GM12878 (cell line): Measurements from ENCODE around the gene SEPSECS. TPM values are rescaled to one million over a fixed set of nuclear protein-coding genes. Genes with fewer than 3 reads are reported as not detected.

Experiments
- ATAC-seq: fragments of 200-7000 bp; cut with Tn5 transposase; 3 replicates; pipeline ENCODE4 v1.9.1; 2020; ENCODE audit warnings: mild to moderate bottlenecking, moderate library complexity
- BruUV-seq: library from RNA; stranded (reverse); fragments of 400-500 nt; replicated peaks from 2 replicates; lab custom pipeline; 2021; lab: Mats Ljungman, UMichigan
- CTCF ChIA-PET: fragments of 300-600 bp; sonication (Branson Sonifier 250); formaldehyde crosslinking; extraction: SDS; loops from one replicate; lab custom pipeline; 2021; ENCODE audit warnings: inconsistent platforms; lab: Yijun Ruan, JAX
- POLR2A ChIA-PET: fragments of 350-600 bp; formaldehyde crosslinking; extraction: SDS; loops from one replicate; lab custom pipeline; 2021; ENCODE audit warnings: inconsistent platforms; lab: Charles Lee
- RAD21 ChIA-PET: fragments of 300-600 bp; sonication (Branson Sonifier 250); formaldehyde crosslinking; loops from one replicate; lab custom pipeline; 2023; ENCODE audit warnings: antibody characterized with exemption; ENCODE audit not compliant: unreplicated experiment; lab: Charles Lee
- SMC1A ChIA-PET: fragments of 300-600 bp; sonication (Branson Sonifier 250); formaldehyde crosslinking; loops from one replicate; lab custom pipeline; 2023; ENCODE audit not compliant: unreplicated experiment, uncharacterized antibody; lab: Charles Lee
- DNase-seq: peaks from one replicate; pipeline ENCODE4 v3.0.0-alpha.2; 2011; ENCODE audit warnings: low read depth, low spot score
- FAIRE-seq: peaks from 3 replicates; lab custom pipeline; 2011; peaks lifted over from hg19 to GRCh38; lab: Jason Lieb, UNC
- H2AFZ ChIP-seq: 2 replicates; pipeline ENCODE4 v1.6.0; 2011; ENCODE audit warnings: low read depth, low read length, control low read depth; ENCODE audit not compliant: control insufficient read depth
- H3K27ac ChIP-seq: 2 replicates; pipeline ENCODE4 v1.5.1; 2011; ENCODE audit warnings: control low read depth; ENCODE audit not compliant: control insufficient read depth, insufficient read depth
- H3K27me3 ChIP-seq, 2 experiments: replicated peaks in 1 of 2; 2 replicates each; pipeline versions ENCODE4 v1.6.0 to v1.6.1; 2011; ENCODE audit warnings: low read length in 1 of 2; ENCODE audit not compliant: control insufficient read depth in 2 of 2, insufficient read depth in 2 of 2
- H3K36me3 ChIP-seq, 2 experiments: 2 replicates each; pipeline ENCODE4 v1.5.1; 2011; ENCODE audit warnings: low read length in 1 of 2; ENCODE audit not compliant: control insufficient read depth in 2 of 2, insufficient read depth in 2 of 2
- H3K4me1 ChIP-seq: 2 replicates; pipeline ENCODE4 v1.6.1; 2011; ENCODE audit warnings: mild to moderate bottlenecking, low read length, moderate library complexity, mixed read lengths; ENCODE audit not compliant: control insufficient read depth, insufficient read depth
- H3K4me2 ChIP-seq: 2 replicates; pipeline ENCODE4 v1.6.0; 2011; ENCODE audit warnings: control low read depth; ENCODE audit not compliant: control insufficient read depth, insufficient read depth
- H3K4me3 ChIP-seq: fragments of 200-600 bp; sonication (generic); 2 replicates; pipeline ENCODE4 v1.5.1; 2016
- H3K79me2 ChIP-seq: 2 replicates; pipeline ENCODE4 v1.6.0; 2011; ENCODE audit warnings: low read length; ENCODE audit not compliant: control insufficient read depth, insufficient read depth
- H3K9ac ChIP-seq: 2 replicates; pipeline ENCODE4 v1.8.0; 2011; ENCODE audit warnings: low read length, control low read depth, mixed read lengths; ENCODE audit not compliant: control insufficient read depth, insufficient read depth
- H3K9me3 ChIP-seq: replicated peaks from 3 replicates; pipeline ENCODE4 v1.5.1; 2011; ENCODE audit warnings: mild to moderate bottlenecking, low read length; ENCODE audit not compliant: control insufficient read depth, insufficient read depth
- H4K20me1 ChIP-seq: 2 replicates; pipeline ENCODE4 v1.6.0; 2011; ENCODE audit not compliant: control insufficient read depth, insufficient read depth
- CBFB ChIP-seq: IDR thresholded peaks from 2 replicates; pipeline ENCODE4 v1.6.1; 2016; ENCODE audit warnings: antibody characterized with exemption, low read depth
- CREM ChIP-seq: IDR thresholded peaks from 2 replicates; pipeline ENCODE4 v1.6.1; 2014; ENCODE audit warnings: antibody characterized with exemption, low read depth
- IKZF2 ChIP-seq, 2 experiments: fragments of 450-650 bp; IDR thresholded peaks; 2 replicates each; pipeline ENCODE4 v1.6.1; 2017; ENCODE audit warnings: mild to moderate bottlenecking in 2 of 2, moderate library complexity in 2 of 2
- MEF2A ChIP-seq: IDR thresholded peaks from 2 replicates; pipeline ENCODE4 v1.6.1; 2011; ENCODE audit warnings: low read depth, mild to moderate bottlenecking, low read length, moderate library complexity; ENCODE audit not compliant: insufficient read depth
- RCOR1 ChIP-seq: conservative IDR thresholded peaks from 2 replicates; pipeline ENCODE4 v1.6.1; 2012; ENCODE audit warnings: low read depth, low read length, improper control_type of control experiment
- TAF1 ChIP-seq: IDR thresholded peaks from 2 replicates; pipeline ENCODE4 v1.6.1; 2011; ENCODE audit warnings: mild to moderate bottlenecking, low read depth, low read length, borderline replicate concordance
- TCF3 ChIP-seq: IDR thresholded peaks from 2 replicates; pipeline ENCODE4 v1.6.1; 2012; ENCODE audit warnings: low read depth, mild to moderate bottlenecking, low read length, borderline replicate concordance; ENCODE audit not compliant: insufficient read depth
- ZNF384 ChIP-seq: IDR thresholded peaks from 2 replicates; pipeline ENCODE4 v1.6.1; 2012; ENCODE audit warnings: low read depth, mild to moderate bottlenecking, low read length, improper control_type of control experiment, borderline replicate concordance
- WGBS: methylation state at CpG from one replicate; pipeline ENCODE4 v1.1.6; 2016; ENCODE audit warnings: low lambda C conversion rate; ENCODE audit not compliant: insufficient replicate concordance, insufficient coverage; ENCODE audit errors: missing lambda C conversion rate; 5-methylcytosine and 5-hydroxymethylcytosine counted together
- in situ Hi-C: fragments of 300-500 bp; cut with MboI; formaldehyde crosslinking; loops from 9 replicates; pipeline ENCODE4 v1.14.3; 2018; ENCODE audit warnings: mixed read lengths
- intact Hi-C: fragments of 100-400 bp; cut with micrococcal nuclease; formaldehyde crosslinking; loops from one replicate; pipeline ENCODE4 v1.14.2; 2022; ENCODE audit not compliant: unreplicated experiment
- polyA plus RNA-seq, 11 experiments: library from polyadenylated mRNA; depleted of rRNA in 4 of 11; unstranded in 6 of 11; stranded (reverse) in 5 of 11; fragments of >200 nt; fragmentation: Nextera tagmentation in 4 of 11; fragmentation: Illumina TruSeq in 1 of 11; extraction: Ambion mirVana in 4 of 11; extraction: Trizol in 1 of 11; gene quantifications; 1 replicate in 1 of 11; 2 replicates in 10 of 11; pipeline versions ENCODE4 v1.2.1 to v1.2.3, GENCODE V29; 2011 to 2016; ENCODE audit warnings: inconsistent platforms in 2 of 11, missing spikeins in 2 of 11, low read depth in 1 of 11
- total RNA-seq, 4 experiments: library from RNA; depleted of rRNA in 3 of 4; stranded (reverse); fragments of >200 nt in 3 of 4; fragmentation: Illumina TruSeq in 1 of 4; extraction: Trizol in 1 of 4; gene quantifications; 2 replicates each; pipeline versions ENCODE4 v1.2.1 to v1.2.3, GENCODE V29; 2013 to 2021
- TF ChIP-seq, protein P1 (sequence below): fragments of 450-650 bp; IDR thresholded peaks from 2 replicates; pipeline ENCODE4 v1.6.1; 2018; ENCODE audit warnings: mild to moderate bottlenecking, low read depth, moderate library complexity; ENCODE audit not compliant: partially characterized antibody

SEPSECS gene
- total and polyA plus RNA-seq, 10 of the 15 experiments (the other 5 are each of a cell fraction or from before 2014, with no cell fraction given): 2.8 to 15.8 (median 7.2) TPM

DNA sequence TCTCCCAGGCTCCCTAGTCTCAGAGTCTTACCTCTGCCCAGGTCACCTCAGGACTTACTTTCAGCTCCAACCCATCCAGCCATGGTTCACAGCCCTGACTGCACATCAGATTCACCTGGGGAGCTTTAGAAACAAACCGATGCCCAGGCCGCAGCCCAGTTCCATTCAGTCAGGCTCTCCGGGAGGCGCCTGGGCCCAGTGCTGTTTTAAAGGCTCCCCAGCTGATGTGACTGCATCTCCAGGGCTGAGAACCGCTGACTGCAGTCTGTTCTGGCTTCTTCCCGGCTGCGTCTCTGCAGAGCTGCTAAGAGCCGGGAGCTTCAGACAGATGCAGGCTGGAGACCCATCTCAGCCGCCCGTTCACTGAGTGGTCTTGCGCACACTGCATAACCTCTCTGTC, 85.1 kb downstream of the SEPSECS start (continued):
- no peak for TF ChIP-seq CREM

DNA sequence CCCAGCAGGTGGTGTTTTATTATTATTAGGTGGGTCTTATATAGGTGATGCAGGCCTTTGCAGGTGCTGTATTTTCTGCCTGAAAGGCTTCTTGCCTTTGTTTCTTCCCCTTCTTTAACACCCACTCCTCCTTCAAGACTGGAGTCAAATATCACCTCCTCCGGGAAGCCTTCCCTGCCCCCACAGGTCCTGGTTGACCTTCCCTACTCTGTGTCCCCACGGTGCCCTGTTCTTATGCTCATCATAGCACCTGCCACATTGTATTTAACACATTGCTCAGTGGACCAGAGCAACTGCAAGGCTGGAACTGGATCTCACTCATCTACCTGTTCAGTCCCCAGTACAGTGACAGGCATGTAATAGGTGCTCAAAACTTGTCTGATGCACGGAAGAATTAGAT, 89.7 kb downstream of the SEPSECS start:
- Histone ChIP-seq H3K27ac (no peak overlapping the region), H3K4me1 (no peaks in the 10 kb centered on the region), H3K9ac (no peak overlapping the region), H2AFZ (no peak overlapping the region), H3K79me2 (no peaks in the 10 kb centered on the region), H3K9me3 (no peaks in the 10 kb centered on the region), H3K4me3 (no peak overlapping the region), H3K27me3 (no peaks in the 10 kb centered on the region), H3K4me2 (no peak overlapping the region), H4K20me1 (no peaks in the 10 kb centered on the region), H3K36me3 (no peaks in the 10 kb centered on the region)
- no peak for FAIRE-seq
- SMC1A ChIA-PET: no interaction called here
- no peak for TF ChIP-seq IKZF2 (IDR thresholded peaks at IDR 0.05)
- TF ChIP-seq TAF1: no peak
- TF ChIP-seq, protein P1, sequence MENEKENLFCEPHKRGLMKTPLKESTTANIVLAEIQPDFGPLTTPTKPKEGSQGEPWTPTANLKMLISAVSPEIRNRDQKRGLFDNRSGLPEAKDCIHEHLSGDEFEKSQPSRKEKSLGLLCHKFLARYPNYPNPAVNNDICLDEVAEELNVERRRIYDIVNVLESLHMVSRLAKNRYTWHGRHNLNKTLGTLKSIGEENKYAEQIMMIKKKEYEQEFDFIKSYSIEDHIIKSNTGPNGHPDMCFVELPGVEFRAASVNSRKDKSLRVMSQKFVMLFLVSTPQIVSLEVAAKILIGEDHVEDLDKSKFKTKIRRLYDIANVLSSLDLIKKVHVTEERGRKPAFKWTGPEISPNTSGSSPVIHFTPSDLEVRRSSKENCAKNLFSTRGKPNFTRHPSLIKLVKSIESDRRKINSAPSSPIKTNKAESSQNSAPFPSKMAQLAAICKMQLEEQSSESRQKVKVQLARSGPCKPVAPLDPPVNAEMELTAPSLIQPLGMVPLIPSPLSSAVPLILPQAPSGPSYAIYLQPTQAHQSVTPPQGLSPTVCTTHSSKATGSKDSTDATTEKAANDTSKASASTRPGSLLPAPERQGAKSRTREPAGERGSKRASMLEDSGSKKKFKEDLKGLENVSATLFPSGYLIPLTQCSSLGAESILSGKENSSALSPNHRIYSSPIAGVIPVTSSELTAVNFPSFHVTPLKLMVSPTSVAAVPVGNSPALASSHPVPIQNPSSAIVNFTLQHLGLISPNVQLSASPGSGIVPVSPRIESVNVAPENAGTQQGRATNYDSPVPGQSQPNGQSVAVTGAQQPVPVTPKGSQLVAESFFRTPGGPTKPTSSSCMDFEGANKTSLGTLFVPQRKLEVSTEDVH: no peak
- TF ChIP-seq ZNF384: no peak
- no peak for TF ChIP-seq TCF3
- no peak for TF ChIP-seq RCOR1
- TF ChIP-seq CBFB: no peak
- TF ChIP-seq MEF2A: no peak
- POLR2A ChIA-PET: no interaction called here
- ATAC-seq: no peak
- no TSS peak for BruUV-seq
- in situ Hi-C loops (no loop called here), intact Hi-C loops (no loop called here)
- CTCF ChIA-PET: no interaction called here
- RAD21 ChIA-PET: no interaction called here
- WGBS: 33% methylated on average over 3 of the region's 3 CpGs
- no peak for DNase-seq

Other genes with a start within 250 kb of the SEPSECS start
- gene CCDC149, start 247.4 kb downstream of the SEPSECS start, total RNA-seq (2014; rRNA removed): not detected in 2 replicates
- gene CCDC149, start 247.4 kb downstream of the SEPSECS start, total RNA-seq (2014; rRNA removed; fragmentation: Illumina TruSeq; extraction: Trizol): 0.04 TPM in 1 of 2 replicates, not detected in the other
- gene CCDC149, start 247.4 kb downstream of the SEPSECS start, total RNA-seq (2021): not detected in 2 replicates
- gene CCDC149, start 247.4 kb downstream of the SEPSECS start, polyA plus RNA-seq (2011; rRNA removed): 0.04 TPM in 1 of 2 replicates, not detected in the other
- gene CCDC149, start 247.4 kb downstream of the SEPSECS start, polyA plus RNA-seq (2014; fragmentation: Illumina TruSeq; extraction: Trizol): 0.03 TPM in 1 of 2 replicates, not detected in the other
- not detected for gene CCDC149, start 247.4 kb downstream of the SEPSECS start, polyA plus RNA-seq (2014; fragmentation: Nextera tagmentation; extraction: Ambion mirVana)
- not detected in 2 replicates for gene CCDC149, start 247.4 kb downstream of the SEPSECS start, polyA plus RNA-seq (2014; rRNA removed)
- not detected for gene CCDC149, start 247.4 kb downstream of the SEPSECS start, polyA plus RNA-seq (2016; fragmentation: Nextera tagmentation; extraction: Ambion mirVana)
- gene LGI2, start 129.5 kb downstream of the SEPSECS start, total RNA-seq (2014; rRNA removed): not detected in 2 replicates
- not detected in 2 replicates for gene LGI2, start 129.5 kb downstream of the SEPSECS start, total RNA-seq (2014; rRNA removed; fragmentation: Illumina TruSeq; extraction: Trizol)
- gene LGI2, start 129.5 kb downstream of the SEPSECS start, total RNA-seq (2021): not detected in 2 replicates
- gene LGI2, start 129.5 kb downstream of the SEPSECS start, polyA plus RNA-seq (2011; rRNA removed): not detected in 2 replicates
- not detected in 2 replicates for gene LGI2, start 129.5 kb downstream of the SEPSECS start, polyA plus RNA-seq (2014; fragmentation: Illumina TruSeq; extraction: Trizol)
- gene LGI2, start 129.5 kb downstream of the SEPSECS start, polyA plus RNA-seq (2014; fragmentation: Nextera tagmentation; extraction: Ambion mirVana): not detected
- not detected in 2 replicates for gene LGI2, start 129.5 kb downstream of the SEPSECS start, polyA plus RNA-seq (2014; rRNA removed)
- not detected for gene LGI2, start 129.5 kb downstream of the SEPSECS start, polyA plus RNA-seq (2016; fragmentation: Nextera tagmentation; extraction: Ambion mirVana)
- 46.0 and 57.8 TPM in 2 replicates for gene PI4K2B, start 73.6 kb upstream of the SEPSECS start, total RNA-seq (2014; rRNA removed)
- 52.0 and 52.5 TPM in 2 replicates for gene PI4K2B, start 73.6 kb upstream of the SEPSECS start, total RNA-seq (2014; rRNA removed; fragmentation: Illumina TruSeq; extraction: Trizol)
- 41.2 and 44.9 TPM in 2 replicates for gene PI4K2B, start 73.6 kb upstream of the SEPSECS start, total RNA-seq (2021)
- 37.5 and 72.8 TPM in 2 replicates for gene PI4K2B, start 73.6 kb upstream of the SEPSECS start, polyA plus RNA-seq (2011; rRNA removed)
- 40.1 and 58.6 TPM in 2 replicates for gene PI4K2B, start 73.6 kb upstream of the SEPSECS start, polyA plus RNA-seq (2014; fragmentation: Illumina TruSeq; extraction: Trizol)
- gene PI4K2B, start 73.6 kb upstream of the SEPSECS start, polyA plus RNA-seq (2014; fragmentation: Nextera tagmentation; extraction: Ambion mirVana): 10 to 100 TPM; 12.9 to 18.2 TPM
- gene PI4K2B, start 73.6 kb upstream of the SEPSECS start, polyA plus RNA-seq (2014; rRNA removed): 28.0 and 32.6 TPM in 2 replicates
- 10 to 100 TPM; 50.0 to 55.3 TPM for gene PI4K2B, start 73.6 kb upstream of the SEPSECS start, polyA plus RNA-seq (2016; fragmentation: Nextera tagmentation; extraction: Ambion mirVana)
- gene ZCCHC4, start 152.3 kb upstream of the SEPSECS start, total RNA-seq (2014; rRNA removed): 13.2 and 15.1 TPM in 2 replicates
- gene ZCCHC4, start 152.3 kb upstream of the SEPSECS start, total RNA-seq (2014; rRNA removed; fragmentation: Illumina TruSeq; extraction: Trizol): 12.9 and 13.7 TPM in 2 replicates
- 9.7 and 10.5 TPM in 2 replicates for gene ZCCHC4, start 152.3 kb upstream of the SEPSECS start, total RNA-seq (2021)
- gene ZCCHC4, start 152.3 kb upstream of the SEPSECS start, polyA plus RNA-seq (2011; rRNA removed): 15.6 and 22.0 TPM in 2 replicates
- gene ZCCHC4, start 152.3 kb upstream of the SEPSECS start, polyA plus RNA-seq (2014; fragmentation: Illumina TruSeq; extraction: Trizol): 12.4 and 14.3 TPM in 2 replicates
- gene ZCCHC4, start 152.3 kb upstream of the SEPSECS start, polyA plus RNA-seq (2014; fragmentation: Nextera tagmentation; extraction: Ambion mirVana): 1 to 10 TPM; 3.2 to 4.5 TPM
- 9.6 and 11.7 TPM in 2 replicates for gene ZCCHC4, start 152.3 kb upstream of the SEPSECS start, polyA plus RNA-seq (2014; rRNA removed)
- 10 to 100 TPM; 13.5 to 17.7 TPM for gene ZCCHC4, start 152.3 kb upstream of the SEPSECS start, polyA plus RNA-seq (2016; fragmentation: Nextera tagmentation; extraction: Ambion mirVana)
- 27.8 and 29.8 TPM in 2 replicates for gene ANAPC4, start 216.8 kb upstream of the SEPSECS start, total RNA-seq (2014; rRNA removed)
- 31.5 and 36.2 TPM in 2 replicates for gene ANAPC4, start 216.8 kb upstream of the SEPSECS start, total RNA-seq (2014; rRNA removed; fragmentation: Illumina TruSeq; extraction: Trizol)
- gene ANAPC4, start 216.8 kb upstream of the SEPSECS start, total RNA-seq (2021): 27.6 and 28.2 TPM in 2 replicates
- gene ANAPC4, start 216.8 kb upstream of the SEPSECS start, polyA plus RNA-seq (2011; rRNA removed): 31.6 and 58.9 TPM in 2 replicates
- gene ANAPC4, start 216.8 kb upstream of the SEPSECS start, polyA plus RNA-seq (2014; fragmentation: Illumina TruSeq; extraction: Trizol): 40.1 and 51.2 TPM in 2 replicates
- 10 to 100 TPM; 16.3 to 17.0 TPM for gene ANAPC4, start 216.8 kb upstream of the SEPSECS start, polyA plus RNA-seq (2014; fragmentation: Nextera tagmentation; extraction: Ambion mirVana)
- 24.5 and 27.0 TPM in 2 replicates for gene ANAPC4, start 216.8 kb upstream of the SEPSECS start, polyA plus RNA-seq (2014; rRNA removed)
- 10 to 100 TPM; 44.3 to 50.2 TPM for gene ANAPC4, start 216.8 kb upstream of the SEPSECS start, polyA plus RNA-seq (2016; fragmentation: Nextera tagmentation; extraction: Ambion mirVana)